A549 (cell line): ENCODE measurements around the gene SLC13A5. TPM values are rescaled to one million over a fixed set of nuclear protein-coding genes. Genes with fewer than 3 reads are reported as not detected.

Experiments
- ATAC-seq, 2 experiments: fragments of 200-7000 bp in 1 of 2; fragments of >200 bp in 1 of 2; cut with Nextera tagmentation in 1 of 2; cut with Tn5 transposase in 1 of 2; 3 replicates each; pipeline versions ENCODE4 v1.8.0 to v1.9.1; 2018 to 2020; ENCODE audit warnings: mild to moderate bottlenecking in 1 of 2, moderate library complexity in 1 of 2
- CTCF ChIA-PET: fragments of 300-600 bp; sonication (Branson Sonifier 250); formaldehyde crosslinking; extraction: SDS; loops from one replicate; lab custom pipeline; 2021; ENCODE audit warnings: antibody characterized with exemption, inconsistent platforms; lab: Yijun Ruan, JAX
- POLR2A ChIA-PET: fragments of 350-600 bp; formaldehyde crosslinking; extraction: SDS; loops from one replicate; lab custom pipeline; 2021; ENCODE audit warnings: antibody characterized with exemption, inconsistent platforms; lab: Yijun Ruan, JAX
- DNase-seq, 2 experiments: peaks; one replicate each; pipeline versions ENCODE4 v3.0.0 to v3.0.0-alpha.2; 2011 to 2016; ENCODE audit warnings: low read depth in 1 of 2, low spot score in 1 of 2
- FAIRE-seq: peaks from 2 replicates; lab custom pipeline; 2011; peaks lifted over from hg19 to GRCh38; lab: Jason Lieb, UNC
- H3K27ac ChIP-seq, 2 experiments: fragments of >200 bp; sonication (Bioruptor Twin); formaldehyde crosslinking; 3 replicates each; pipeline ENCODE4 v1.5.1; 2016 to 2017
- H3K4me1 ChIP-seq: fragments of >200 bp; sonication (Bioruptor Twin); formaldehyde crosslinking; 3 replicates; pipeline ENCODE4 v1.6.1; 2016
- H3K4me2 ChIP-seq: fragments of >200 bp; sonication (Bioruptor Twin); formaldehyde crosslinking; 3 replicates; pipeline ENCODE4 v1.6.1; 2016
- H3K4me3 ChIP-seq: fragments of >200 bp; sonication (Bioruptor Twin); formaldehyde crosslinking; 3 replicates; pipeline ENCODE4 v1.5.1; 2016
- H3K9me3 ChIP-seq: fragments of >200 bp; sonication (Bioruptor Twin); formaldehyde crosslinking; 3 replicates; pipeline ENCODE4 v1.6.1; 2016
- FOSL2 ChIP-seq, 2 experiments: fragments of 450-650 bp in 1 of 2; fragments of >200 bp in 1 of 2; sonication (Bioruptor Twin) in 1 of 2; formaldehyde crosslinking; IDR thresholded peaks; 2 replicates each; pipeline versions ENCODE4 v1.5.0 to v1.6.1; 2016 to 2020; ENCODE audit warnings: mild to moderate bottlenecking in 1 of 2, moderate library complexity in 1 of 2
- GATA3 ChIP-seq: IDR thresholded peaks from 2 replicates; pipeline ENCODE4 v1.6.1; 2012; ENCODE audit warnings: borderline replicate concordance
- HOXA7 ChIP-seq: fragments of 250-450 bp; sonication (Bioruptor Pico); IDR thresholded peaks from 2 replicates; pipeline ENCODE4 v1.5.0; 2020; ENCODE audit warnings: mild to moderate bottlenecking, moderate library complexity
- JUNB ChIP-seq: fragments of >200 bp; sonication (Bioruptor Twin); formaldehyde crosslinking; IDR thresholded peaks from 2 replicates; pipeline ENCODE4 v1.6.1; 2016
- MAX ChIP-seq: IDR thresholded peaks from 2 replicates; pipeline ENCODE4 v1.6.1; 2012
- POLR2AphosphoS2 ChIP-seq: conservative IDR thresholded peaks from 2 replicates; pipeline ENCODE4 v1.6.1; 2012; ENCODE audit warnings: low read length, improper control_type of control experiment, inconsistent platforms
- REST ChIP-seq: fragments of 200-600 bp; sonication (generic); IDR thresholded peaks from 2 replicates; pipeline ENCODE4 v1.6.1; 2016; ENCODE audit warnings: antibody characterized with exemption, mild to moderate bottlenecking, moderate library complexity
- RNF2 ChIP-seq: fragments of 200-600 bp; sonication (generic); IDR thresholded peaks from 2 replicates; pipeline ENCODE4 v1.6.1; 2016; ENCODE audit warnings: low read depth, mild to moderate bottlenecking, antibody characterized with exemption, moderate library complexity, borderline replicate concordance
- TFCP2L1 ChIP-seq: fragments of 250-450 bp; sonication (Bioruptor Pico); IDR thresholded peaks from 2 replicates; pipeline ENCODE4 v1.5.0; 2021; ENCODE audit warnings: mild to moderate bottlenecking
- USF2 ChIP-seq: fragments of 450-650 bp; IDR thresholded peaks from 2 replicates; pipeline ENCODE4 v1.6.1; 2014; ENCODE audit warnings: antibody characterized with exemption
- WGBS: methylation state at CpG from one replicate; pipeline ENCODE4 v1.1.6; 2017; ENCODE audit errors: missing lambda C conversion rate; 5-methylcytosine and 5-hydroxymethylcytosine counted together
- polyA plus RNA-seq, 4 experiments: library from polyadenylated mRNA; depleted of rRNA in 3 of 4; stranded (reverse); fragments of >200 nt; fragmentation: RNase III in 1 of 4; extraction: RNeasy Plus Mini Kit Qiagen cat#74134 plus additional on column Dnase treatment in 1 of 4; gene quantifications; 2 replicates in 3 of 4; 3 replicates in 1 of 4; pipeline ENCODE4 v1.2.3, GENCODE V29; 2011 to 2017

Gene SLC13A5
- polyA plus RNA-seq, 2 of the 4 experiments (the other 2 are of a cell fraction): 0.15 to 0.26 TPM

- peak; percentile 79 for TF ChIP-seq TFCP2L1 (CRISPR knock-in tag)
- peak; percentile 41 for TF ChIP-seq REST
- peak; percentile 41; the same call in 1 of the 2 replicates for TF ChIP-seq GATA3
These were observed 72.5 kb downstream of the SLC13A5 start, which contains the start of the genes KIAA0753 and TXNDC17 (continued) for GRCh38 chr17:6640536-6641246.

DNA sequence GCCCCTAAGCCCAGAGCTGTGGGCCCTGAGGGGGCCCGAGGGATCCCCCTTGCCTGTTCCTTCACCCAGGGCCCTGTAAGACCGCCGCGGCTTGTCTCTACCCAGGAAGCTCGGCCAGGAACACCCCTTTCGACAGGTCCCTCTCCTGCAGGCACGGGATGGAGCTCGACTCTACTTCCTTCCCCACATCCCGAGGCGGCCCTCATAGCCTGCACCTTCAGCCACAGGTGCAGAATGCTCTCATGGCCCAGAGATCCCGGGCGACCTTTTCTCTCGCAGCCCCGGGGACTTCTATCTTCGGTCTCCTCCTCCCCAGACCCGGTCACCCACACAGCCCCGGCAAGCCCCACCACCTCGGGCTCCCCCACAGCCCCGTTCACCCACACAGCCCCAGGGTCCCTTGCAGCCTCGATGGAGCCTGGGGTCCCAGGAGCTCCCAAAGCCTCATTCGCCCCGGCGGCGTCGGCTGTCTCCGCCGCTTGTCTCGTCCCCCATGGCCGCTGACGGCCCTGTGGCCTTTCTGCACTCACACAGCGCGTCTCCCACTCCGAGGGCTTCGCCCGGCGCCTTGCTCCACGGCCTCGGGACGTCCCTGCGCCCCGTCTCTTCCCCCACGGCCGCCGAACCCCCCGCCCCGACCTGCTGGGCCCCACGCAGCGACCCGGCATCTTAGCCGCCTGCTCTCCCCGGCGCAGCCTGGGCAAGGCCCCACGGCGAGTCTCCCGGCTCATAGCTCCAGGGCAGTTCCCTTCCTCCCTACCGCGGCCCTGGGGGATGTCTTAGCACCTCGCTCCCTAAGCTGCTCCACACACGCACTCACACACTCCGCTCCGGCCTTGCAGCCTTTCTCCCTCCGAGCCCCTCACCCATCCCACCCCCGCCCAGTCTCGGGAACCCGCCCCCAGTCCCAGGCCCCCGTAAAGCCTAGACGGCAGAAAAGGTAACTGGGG is 73.3 kb downstream of the SLC13A5 start:
- CTCF ChIA-PET: interaction anchor here (0.7 to 4.2 kb wide), 8 partner anchors 9 to 1201 kb away, joined by 3 to 24 read pairs (median 4); partner anchors contain the start of gene C1QBP
- 5% methylated on average over 45 of the region's 67 CpGs for WGBS
- TF ChIP-seq MAX: no peak
- 0 out of 2 replicates have a peak, but pooled peaks have one; percentile 33 for TF ChIP-seq TFCP2L1 (CRISPR knock-in tag)
- no peak; the same call in 1 of the 2 replicates for TF ChIP-seq POLR2AphosphoS2
- no peak for TF ChIP-seq HOXA7 (CRISPR knock-in tag)
- TF ChIP-seq USF2: no peak
- Histone ChIP-seq H3K9me3 (no peaks in the 10 kb centered on the region), H3K4me1 (peaks cover 22% of the 10 kb centered on the region), H3K4me2 (peak overlapping the region; percentile 87), H3K4me3 (peak overlapping the region; percentile 81), H3K27ac (peak overlapping the region; percentile 94 to 97)
- ATAC-seq (peak; percentile 56 to 70), FAIRE-seq (no peak), DNase-seq (peak in 1 of 2 experiments; percentile 43)
- POLR2A ChIA-PET: interaction anchor here (1.1 to 2.2 kb wide), 4 partner anchors 11 to 177 kb away, joined by 3 to 12 read pairs (median 4); partner anchors contain the start of genes C17orf100 and MED31

GRCh38 chr17:6639014-6639585 is 74.1 kb downstream of the SLC13A5 start:
- peaks cover 22% of the 10 kb centered on the region for H3K4me1 ChIP-seq
- ChIA-PET CTCF (interaction anchor here (0.7 to 4.2 kb wide), 6 partner anchors 9 to 1200 kb away, joined by 3 to 24 read pairs (median 4); partner anchors contain the start of gene C1QBP), POLR2A (interaction anchor here (1.1 to 1.3 kb wide), 3 partner anchors 116 to 176 kb away, joined by 3 to 6 read pairs (median 3); no protein-coding TSS in a partner anchor)
- FAIRE-seq (no peak), DNase-seq (no peak), ATAC-seq (no peak)
- 75% methylated on average over 14 of the region's 15 CpGs for WGBS
- peak overlapping the region; percentile 81 for H3K4me3 ChIP-seq
- H3K4me2 ChIP-seq: peak overlapping the region; percentile 87
- H3K27ac ChIP-seq: peak overlapping the region; percentile 94 to 97
- TF ChIP-seq RNF2: no peak
- TF ChIP-seq FOSL2 (IDR thresholded peaks at IDR 0.05): no peak
- TF ChIP-seq FOSL2 (CRISPR knock-in tag; IDR thresholded peaks at IDR 0.05): no peak
- no peak for TF ChIP-seq JUNB
- no peaks in the 10 kb centered on the region for H3K9me3 ChIP-seq
